DMS53 (cell line): Measurements from ENCODE around the gene PARVB.
A peak's percentile ranks its signal among the peaks of the same experiment; 100 is the strongest.

Experiments used
- DNase-seq: peaks from one replicate; lab custom pipeline; 2025; lab: John Stamatoyannopoulos, UW

The PARVB gene

DNA sequence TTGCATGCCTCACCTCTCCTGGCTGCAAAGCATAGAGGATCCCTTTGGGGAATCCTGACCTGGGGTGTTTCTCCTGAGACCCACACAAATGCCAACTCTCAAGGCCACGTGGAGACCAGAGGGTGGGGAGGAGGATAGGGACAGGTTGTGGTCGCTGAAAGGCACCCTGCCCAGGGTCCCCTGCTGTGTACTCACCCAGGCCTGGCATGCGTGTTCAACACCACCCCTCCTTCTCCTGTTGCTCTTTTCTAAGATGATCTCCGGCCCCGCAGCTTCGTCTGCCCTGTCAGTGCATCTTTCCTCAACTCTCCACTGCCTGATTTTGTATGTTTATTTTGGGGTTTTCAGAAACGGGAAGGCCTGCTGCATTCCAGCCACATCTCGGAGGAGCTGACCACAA is 112.0 kb downstream of the PARVB start:
- DNase-seq, result no peak

DNA sequence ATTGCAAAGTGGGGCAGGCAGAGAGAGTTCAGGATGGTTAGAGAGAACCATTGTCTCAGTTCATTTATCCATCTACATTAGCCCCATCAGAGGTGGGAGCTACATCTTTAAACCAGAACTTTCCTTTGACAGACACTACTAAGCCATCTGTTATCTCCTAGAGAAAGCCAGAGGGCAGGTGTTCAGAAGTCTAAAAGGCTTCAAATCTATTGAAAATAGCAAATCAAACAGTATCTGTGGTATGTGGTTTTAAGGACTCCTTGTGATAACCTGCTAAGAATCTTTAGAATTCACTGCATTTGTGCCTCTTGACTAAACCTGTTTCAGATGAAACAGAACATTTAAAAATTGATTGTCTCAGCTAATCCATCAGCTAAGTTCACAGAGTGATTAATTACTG is 112.7 kb downstream of the PARVB start:
- no peak for DNase-seq

DNA sequence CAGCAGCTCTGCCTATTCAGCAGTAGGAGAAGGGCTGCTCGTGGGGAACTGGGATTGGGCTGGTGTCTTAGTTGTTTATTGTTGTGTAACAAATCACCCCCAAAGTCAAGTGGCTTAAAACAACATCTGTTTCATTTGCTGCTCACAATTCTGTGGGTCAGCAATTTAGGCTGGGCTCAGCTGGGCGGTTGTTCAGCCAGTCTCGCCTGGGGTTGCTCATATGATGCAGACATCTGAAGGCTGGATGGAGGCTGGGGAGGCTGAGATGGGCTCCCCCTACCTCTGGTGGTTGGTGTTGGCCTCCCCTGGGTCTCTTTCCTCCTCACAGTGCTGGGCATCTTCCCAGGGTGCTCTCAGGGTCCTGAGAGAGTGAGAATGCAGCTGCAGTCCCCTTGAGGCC is 113.3 kb downstream of the PARVB start:
- DNase-seq, result no peak

DNA sequence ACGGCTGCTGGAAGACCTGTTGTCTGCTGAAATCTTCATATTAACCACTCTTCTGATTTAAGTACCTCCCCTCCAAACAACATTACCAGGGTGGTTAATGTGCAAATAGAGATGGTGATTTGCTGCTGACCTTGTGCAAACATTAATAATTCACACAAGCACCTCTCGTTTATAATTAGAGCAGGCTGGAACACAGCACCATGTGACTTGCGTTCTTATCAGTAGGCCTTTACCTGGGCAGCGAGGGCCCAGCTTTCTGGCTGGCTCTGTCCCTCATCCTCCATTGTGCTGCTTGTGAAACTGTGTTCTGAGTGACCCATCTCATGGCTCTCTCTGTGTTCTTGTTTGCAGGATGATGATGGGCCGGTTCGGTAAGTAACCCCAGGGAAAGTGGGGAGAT is 115.7 kb downstream of the PARVB start:
- no peak for DNase-seq

DNA sequence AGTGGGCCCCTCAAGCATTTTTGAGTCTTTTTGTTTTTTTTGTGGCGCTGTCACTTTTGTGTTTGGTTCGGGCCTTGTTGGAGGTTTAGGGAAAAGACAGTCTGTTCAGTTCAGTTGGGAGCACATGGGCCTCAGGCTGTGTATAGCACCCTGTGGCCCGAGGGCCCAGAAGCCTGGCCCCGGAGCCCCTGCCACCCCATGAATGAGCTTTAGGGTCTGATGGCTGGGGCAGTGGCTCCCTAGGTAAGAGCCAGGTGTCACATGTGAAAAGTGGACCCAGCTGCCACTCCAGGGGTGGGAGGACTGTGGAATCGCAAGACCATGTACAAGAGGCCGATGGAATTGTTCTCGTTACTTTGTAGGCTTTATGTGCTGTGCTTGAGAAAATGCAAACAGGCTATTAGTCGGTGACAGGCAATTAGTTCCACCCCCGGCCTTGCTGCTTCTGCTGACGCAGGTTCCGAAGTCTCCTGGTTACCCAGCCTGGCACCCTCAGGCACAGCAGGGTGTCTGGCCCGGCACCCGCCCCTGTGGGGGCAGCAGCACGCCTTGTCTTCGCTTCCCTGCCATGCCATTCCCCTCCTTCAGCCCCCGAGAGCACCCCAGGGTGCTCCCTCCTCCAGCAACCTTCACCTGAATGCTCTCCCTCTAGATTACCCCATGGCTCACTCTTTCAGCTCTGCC is 118.5 kb downstream of the PARVB start:
- no peak for DNase-seq

DNA sequence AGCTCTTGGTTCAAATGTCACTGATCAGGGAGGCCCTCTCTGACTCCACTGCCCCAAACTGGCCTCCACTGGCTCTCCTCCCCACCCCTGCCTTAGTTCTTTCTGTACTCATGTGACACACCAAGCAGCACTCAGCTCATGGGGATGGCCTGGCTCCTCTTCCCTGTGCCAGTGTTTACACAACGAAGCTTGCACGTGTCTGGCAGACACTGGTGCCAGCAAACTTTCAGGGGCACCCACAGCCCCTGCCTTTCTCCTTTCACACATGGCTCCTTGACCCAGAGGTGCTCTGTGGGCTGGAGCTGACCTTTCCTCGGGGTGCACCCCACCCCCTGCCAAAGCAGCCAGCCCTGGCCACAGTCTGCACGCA is 119.0 kb downstream of the PARVB start:
- peak; percentile 35 for DNase-seq

DNA sequence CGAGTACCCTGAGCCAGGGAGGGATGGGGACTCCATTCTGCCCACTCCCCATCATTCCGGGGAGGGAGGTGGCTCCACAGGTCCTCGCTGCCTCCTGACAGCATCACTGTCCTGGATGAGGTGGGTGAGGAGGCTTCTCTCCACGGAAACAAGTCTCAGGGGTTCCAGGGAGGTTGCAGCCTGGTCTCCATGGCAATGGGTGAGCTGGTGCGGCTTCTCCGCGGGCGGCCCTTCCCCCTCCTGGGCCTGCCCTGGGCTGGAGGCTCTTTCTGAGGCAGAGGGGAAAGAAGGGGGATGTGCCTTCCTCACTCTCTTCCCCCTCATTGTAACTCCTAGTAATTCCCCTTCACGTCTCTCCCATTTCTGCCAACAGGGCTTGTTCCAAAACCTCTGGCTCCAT is 119.5 kb downstream of the PARVB start:
- no peak for DNase-seq

DNA sequence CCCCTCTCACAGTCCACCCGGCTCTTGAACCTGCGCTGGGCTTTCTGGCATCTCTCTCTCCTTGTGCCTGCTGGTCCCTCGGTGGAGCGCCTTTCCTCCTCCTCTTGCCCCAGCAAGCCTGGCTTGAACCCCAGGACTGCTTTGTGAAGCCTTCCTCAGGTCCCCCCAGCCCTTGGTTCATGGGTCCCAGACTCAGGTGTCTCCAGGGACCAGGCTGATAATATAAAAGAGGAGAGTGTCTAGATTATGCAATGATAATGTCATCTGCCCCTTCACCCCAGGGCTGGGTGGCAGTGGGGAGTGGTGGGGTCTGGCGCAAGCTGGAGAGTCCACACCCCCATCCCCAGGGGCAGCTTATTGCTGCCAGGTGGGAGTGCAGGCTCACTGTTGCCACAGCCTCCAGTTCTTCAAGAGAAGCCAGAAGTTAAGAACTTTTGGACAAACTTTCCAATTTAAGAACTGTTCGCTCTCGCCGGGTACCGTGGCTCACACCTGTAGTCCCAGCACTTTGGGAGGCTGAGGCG is 120.0 kb downstream of the PARVB start:
- no peak for DNase-seq

DNA sequence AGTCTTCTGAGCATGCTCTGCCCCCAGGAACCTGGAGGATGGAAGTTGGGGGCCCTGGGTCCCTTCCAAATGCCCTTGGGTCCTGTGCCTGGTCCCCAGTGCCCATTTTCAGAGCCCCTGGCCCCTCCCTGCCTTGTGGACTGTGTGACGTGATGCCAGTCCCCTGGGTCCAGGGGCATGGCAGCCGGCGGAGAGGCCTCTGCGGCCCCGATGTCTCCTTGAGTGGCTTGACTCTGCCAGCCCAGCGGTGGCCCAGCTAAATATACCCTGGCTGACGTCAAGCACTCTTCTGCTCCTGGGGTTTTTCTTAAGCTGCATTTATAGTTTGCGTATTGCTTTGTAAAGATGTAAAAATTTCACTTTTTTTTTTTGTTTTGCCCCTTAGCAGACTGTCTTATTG is 121.4 kb downstream of the PARVB start:
- no peak for DNase-seq

DNA sequence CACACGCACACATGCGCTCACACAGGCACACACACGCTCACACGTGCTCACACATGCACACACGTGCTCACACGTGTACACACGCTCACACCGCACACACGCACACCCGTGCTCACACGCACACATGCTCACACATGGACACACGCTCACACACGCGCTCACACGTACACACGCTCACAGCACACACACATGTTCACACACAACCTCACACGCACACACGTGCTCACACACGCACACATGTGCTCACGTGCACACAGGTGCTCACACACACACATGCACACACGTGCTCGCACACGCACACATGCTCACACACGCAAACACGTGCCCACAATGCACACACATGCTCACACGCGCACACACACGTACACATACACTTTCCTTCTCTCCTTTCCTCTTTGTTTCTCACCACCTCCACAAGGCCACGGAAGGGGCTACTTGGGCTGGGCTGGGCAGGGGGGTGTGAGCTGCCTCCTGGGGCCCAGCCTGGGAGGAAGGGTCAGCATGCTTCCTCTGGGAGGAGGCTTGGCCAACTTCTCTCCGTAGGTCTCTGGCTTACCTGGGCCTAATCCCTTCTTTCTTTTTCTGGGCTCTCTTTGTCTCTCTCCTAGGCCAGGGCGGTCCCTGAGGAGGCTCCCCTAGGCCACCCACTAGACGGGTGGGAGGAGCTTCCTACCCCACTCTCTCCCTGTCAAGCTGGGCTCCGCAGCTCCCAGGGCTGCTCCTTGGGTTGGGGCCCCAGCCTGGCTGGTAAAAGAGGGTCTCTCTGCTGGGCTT is 122.2 kb downstream of the PARVB start:
- no peak for DNase-seq

DNA sequence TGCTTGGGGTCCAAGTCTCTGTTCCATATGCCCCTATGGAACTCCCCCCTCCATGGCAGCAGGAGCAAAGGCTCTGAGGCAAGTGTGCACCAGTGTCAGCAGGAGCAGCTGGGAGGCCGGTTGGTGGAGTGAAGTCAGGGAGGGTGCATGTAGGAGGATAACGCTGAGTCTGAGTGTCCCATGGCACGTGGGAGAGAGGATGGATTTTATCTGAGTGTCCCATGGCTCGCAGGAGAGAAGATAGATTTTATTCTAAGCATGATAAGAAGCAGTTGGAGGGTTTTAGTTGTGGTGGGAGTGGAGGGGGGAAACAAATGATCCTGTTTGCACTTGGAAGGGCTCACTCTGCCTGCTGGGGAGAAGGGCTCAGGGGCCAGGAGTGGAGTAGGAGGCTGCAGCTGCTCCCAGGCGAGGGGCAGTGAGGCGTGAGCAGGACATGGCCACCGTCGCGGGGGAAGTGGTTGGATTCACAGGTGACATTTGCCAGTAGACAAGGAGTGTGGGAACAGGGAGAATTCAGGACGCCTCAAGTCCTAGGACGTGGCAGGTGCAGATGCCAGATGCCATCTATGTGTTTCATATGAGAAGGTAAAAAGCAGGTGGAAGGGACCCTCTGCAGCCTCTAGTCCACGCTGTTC is 123.0 kb downstream of the PARVB start:
- DNase-seq, result no peak

DNA sequence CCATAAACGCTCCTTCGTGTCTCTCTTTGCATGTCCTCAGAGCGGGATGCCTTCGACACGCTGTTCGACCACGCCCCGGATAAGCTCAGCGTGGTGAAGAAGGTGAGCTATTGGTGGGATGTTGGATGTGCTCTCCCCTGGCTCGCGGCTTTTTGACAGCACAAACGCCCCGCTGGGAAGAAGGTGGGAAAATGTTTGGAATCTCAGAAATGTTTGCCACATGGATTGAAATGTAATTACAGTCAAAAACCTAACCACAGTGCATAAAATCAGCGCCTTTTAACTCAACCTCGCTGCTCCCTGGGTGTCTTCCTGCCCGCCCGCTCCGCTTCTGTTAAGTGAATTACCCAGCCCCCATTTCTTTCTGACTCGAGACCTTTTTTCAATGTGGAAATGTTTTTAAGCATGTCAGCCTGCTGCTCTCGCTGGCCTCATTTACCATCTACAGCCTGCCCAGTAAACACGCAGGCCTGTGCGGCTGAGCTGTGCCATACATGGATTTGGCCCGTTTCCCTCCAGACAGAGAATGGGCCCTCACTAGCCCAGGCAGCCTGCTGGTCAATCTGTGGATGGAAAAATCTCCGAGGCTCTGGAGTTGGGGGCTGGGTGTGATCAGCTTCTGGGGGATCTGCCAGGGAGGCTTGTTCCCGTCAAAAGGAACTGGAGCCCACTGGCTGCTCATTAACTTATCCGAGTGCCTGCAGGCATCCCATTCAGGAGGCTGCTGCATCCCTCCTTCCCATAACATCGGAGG is 123.9 kb downstream of the PARVB start:
- no peak for DNase-seq

DNA sequence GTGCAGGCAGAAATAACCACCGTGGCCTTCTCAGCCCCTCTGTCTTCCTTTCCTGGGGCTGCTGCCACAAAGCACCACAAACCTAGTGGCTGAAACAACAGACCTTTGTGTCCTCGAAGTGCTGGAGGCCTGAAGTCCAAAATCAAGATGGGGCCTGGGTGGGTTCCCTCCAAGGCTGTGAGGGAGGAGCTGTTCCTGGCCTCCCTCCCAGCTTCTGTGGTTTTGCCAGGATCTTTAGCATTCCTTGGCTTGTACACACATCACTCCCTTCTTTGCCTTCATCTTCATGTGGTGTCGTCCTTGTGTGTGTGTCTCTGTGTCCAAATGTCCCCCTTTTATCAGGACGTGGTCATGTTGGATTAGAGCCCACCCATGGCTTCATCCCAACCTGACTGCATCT is 127.6 kb downstream of the PARVB start:
- no peak for DNase-seq

DNA sequence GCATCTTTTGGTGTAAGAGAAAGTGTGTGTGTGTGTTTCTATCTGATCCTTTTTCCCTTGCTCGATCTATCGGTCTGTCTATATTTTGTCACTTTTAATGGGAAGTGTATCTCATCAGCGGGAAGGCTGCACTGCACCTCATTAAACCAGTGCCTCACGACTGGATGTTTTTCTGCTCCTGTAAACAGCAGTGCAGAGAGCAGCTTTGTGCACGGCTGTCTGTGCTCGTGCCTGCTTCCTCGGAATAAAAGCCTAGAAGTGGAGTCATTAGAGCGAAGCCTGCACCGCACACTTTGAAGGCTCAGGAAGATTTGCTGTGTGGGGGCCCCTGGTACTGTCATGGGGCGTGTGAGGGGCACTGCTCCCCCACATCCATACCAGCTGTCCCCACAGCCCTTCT is 129.6 kb downstream of the PARVB start:
- no peak for DNase-seq

DNA sequence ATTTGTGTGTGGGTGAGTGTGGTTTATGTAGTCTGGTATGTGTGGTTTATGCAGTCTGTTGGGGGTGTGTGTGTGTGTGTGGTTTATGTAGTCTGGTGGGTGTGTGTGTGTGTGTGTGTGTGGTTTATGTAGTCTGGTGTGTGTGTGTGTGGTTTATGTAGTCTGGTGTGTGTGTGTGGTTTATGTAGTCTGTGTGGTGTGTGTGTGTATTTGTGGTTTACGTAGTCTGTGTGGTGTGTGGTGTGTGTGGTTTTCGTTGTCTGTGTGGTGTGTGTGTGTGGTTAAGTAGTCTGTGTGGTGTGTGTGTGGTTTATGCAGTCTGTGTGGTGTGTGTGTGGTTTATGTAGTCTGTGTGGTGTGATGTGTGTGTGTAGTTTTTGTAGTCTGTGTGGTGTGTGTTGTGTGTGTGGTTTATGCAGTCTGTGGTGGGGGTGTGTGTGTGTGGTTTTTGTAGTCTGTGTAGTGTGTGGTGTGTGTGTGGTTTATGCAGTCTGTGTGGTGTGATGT is 130.4 kb downstream of the PARVB start:
- no peak for DNase-seq

DNA sequence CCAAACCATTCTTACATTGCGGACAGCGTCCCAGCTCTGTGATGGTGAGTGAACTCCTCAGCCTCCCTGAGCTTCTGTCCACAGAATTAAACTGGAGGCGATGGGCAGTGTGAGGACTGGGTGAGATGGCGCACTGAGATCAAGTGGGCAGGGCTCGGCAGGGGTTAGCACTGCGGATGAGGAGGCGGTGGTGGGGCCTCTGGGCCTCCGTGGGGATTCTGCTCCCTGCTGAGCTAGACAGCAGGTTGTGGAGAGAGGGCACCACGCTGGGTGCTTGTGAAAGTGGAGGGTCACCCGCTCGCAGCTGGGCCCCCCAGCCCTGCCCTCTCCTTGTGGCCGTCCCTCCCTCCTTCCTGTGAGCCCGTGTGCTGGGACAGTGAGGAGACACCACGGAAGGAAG is 131.0 kb downstream of the PARVB start:
- no peak for DNase-seq

DNA sequence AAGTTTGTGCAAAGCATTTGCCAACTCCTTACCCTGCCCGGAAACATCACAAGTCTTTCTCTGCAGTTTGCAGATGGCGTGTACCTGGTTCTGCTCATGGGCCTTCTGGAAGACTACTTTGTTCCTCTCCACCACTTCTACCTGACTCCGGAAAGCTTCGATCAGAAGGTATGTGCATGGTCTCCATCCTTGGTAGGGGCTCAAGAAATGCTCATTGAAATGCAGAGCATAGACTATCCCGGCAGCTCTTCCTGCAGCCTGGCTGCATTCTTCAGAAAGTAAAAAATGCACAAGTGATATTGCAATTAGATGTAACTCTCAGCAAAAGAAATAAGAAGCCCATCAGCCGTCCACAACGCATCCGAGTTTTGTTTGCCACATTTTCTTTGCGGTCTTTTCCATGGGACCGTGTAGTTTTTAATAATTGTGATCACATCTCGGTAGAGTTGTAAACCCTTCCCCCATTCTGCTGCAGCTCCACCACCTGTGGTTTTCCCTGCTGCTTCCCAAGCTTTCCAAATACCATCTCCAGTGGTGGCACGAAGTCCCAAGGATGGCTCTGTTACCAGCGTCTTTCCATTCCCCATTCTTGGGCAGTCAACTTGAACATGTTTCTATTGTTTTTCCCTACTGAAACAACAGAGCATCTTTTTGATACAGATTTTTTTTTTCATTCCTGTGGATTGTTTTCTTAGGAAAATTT is 134.0 kb downstream of the PARVB start:
- no peak for DNase-seq

DNA sequence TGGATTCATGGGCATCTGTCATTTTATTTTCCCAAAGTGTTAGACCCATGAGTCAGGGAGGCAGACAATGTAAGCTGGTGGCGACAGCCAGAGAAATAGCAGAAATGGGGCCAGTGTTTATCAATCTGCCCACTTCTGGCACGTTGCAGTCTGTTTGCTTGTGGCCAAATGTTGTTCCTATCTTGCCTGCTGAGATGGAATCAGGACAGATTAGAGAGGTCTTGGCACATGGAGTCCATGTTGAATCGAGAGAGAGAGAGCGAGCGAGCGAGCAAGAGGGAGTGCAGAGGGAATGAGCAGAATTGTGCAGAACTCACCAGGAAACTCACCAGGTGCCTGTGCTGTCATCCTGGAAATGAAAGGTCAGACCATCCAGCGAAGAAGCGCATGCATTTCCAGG is 134.7 kb downstream of the PARVB start:
- DNase-seq, result no peak

DNA sequence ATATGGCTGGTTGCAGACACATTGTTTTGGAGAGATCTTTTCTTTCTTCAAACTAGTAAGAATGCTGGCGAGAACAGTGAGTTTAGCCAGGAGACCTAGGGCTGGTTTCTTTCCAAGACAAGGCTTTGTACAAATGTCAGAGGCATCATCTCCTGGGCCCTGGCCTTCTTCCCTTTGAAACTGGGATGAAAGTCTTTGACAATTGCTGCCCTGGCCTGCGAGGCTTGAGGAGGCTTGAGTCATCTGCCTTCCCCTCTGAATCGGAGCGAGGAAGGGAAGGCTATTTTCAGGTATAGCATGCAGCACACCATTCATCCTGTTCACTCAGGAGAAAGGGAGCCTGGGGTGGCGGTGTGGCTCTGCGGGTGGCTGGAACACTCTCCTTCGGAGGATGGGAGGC is 135.1 kb downstream of the PARVB start:
- DNase-seq, result no peak

DNA sequence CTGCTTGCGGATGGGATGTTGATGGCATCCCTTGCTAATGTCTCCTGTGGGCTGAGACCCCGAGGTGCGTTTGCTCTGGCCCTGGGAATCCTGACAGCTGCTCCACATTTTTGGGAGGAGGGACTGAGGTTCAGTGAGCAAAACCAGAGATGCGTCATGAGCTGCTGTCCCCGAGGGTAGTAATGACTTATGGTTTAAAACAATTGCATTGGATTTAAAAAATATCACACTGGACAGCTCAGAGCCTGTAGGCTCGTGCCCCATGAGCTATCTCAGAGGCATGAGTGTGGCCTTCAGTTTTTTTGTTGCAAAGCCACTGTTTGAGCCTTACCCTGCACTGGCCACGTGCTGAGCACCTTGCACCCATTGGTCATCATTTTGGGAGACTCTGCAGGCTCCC is 135.7 kb downstream of the PARVB start:
- DNase-seq, result no peak

DNA sequence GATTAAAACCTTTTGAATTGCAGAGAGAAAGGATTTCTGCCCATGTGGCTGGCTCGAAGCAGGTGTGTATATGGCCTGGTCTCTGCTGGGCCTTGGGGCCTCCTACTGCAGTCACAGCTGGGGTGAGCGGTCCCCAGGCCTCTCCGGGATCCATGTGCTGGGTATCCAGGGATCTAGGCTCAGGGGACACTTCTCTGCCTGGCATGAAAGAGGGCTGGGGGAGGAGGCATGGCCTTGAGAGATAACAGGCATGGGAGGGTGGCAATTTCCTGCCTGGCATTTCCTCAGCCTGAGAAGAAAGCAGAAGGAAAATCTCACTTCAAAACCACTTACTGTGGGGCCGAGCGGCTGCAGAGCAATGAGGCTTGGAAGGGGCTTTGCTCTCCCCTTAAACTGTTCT is 136.3 kb downstream of the PARVB start:
- DNase-seq, result no peak

DNA sequence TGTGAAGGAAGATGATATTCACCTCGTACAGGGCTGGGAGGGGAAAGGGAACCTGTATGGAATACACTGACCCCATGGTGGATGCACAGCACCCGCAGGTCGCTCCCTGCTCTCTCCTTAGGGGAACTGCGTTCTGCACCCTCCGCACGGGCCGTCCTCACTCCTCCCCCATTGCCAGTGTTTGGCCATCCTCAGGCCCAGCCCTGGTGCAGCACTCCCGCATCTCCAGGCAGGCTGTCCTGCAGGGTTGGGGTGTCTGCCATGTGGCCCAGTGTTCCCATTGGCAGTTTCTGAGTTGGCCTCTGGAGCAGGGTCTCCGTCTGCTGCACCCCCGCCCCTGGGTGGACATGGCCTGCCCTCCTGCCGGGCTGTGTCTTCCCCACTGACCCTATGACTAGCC is 137.6 kb downstream of the PARVB start:
- DNase-seq, result no peak
